ENCODE results near the gene SAMHD1.
"Not testable (repeated sequence)": the region's sequence is repeated elsewhere in the genome, so short reads cannot be mapped to it uniquely, and the experiment has no call there.

The SAMHD1 gene

DNA sequence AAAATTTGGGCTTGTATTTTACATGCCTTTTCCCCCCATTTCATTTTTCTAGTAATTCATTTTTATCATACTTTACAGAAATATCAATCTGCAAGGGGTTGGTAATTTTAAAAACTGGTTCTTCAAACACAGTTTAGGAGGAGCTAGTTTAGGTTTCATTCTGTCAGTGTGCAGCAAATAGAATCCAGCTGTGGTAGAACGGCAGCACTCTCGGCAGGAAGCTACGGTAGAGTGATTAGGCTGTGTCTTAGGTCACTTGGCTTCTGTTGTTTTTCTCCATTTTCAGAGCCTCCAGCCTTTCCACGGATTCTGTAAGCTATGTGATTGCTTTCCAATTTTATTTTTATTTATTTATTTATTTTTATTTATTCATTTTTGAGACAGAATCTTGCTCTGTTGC is 42.9 kb downstream of the SAMHD1 start:
- no peak overlapping the region for H3K4me3 ChIP-seq (ENCODE audit: control insufficient read depth, low read depth, low read length)
- no peak for DNase-seq (ENCODE audit: low read depth)
- TF ChIP-seq, protein P1, sequence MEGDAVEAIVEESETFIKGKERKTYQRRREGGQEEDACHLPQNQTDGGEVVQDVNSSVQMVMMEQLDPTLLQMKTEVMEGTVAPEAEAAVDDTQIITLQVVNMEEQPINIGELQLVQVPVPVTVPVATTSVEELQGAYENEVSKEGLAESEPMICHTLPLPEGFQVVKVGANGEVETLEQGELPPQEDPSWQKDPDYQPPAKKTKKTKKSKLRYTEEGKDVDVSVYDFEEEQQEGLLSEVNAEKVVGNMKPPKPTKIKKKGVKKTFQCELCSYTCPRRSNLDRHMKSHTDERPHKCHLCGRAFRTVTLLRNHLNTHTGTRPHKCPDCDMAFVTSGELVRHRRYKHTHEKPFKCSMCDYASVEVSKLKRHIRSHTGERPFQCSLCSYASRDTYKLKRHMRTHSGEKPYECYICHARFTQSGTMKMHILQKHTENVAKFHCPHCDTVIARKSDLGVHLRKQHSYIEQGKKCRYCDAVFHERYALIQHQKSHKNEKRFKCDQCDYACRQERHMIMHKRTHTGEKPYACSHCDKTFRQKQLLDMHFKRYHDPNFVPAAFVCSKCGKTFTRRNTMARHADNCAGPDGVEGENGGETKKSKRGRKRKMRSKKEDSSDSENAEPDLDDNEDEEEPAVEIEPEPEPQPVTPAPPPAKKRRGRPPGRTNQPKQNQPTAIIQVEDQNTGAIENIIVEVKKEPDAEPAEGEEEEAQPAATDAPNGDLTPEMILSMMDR (conservative IDR thresholded peaks at IDR 0.05; ENCODE audit: control insufficient read depth, insufficient read depth, low read depth, low read length): no peak

DNA sequence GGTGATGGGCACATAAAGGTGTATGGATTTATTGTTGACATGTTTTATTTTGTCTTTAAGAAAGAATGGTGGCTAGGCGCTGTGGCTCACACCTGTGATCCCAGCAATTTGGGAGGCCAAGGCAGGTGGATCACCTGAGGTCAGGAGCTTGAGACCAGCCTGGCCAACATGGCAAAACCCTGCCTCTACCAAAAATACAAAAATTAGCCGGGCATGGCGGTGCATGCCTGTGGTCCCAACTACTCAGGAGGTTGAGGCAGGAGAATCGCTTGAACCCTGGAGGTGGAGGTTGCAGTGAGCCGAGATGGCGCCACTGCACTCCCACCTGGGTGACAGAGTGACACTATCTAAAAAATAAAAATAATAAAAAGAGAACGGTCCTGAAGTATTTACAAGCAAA is 45.4 kb downstream of the SAMHD1 start:
- not testable (repeated sequence) for H3K4me3 ChIP-seq (ENCODE audit: control insufficient read depth, low read depth, low read length); DNase-seq (ENCODE audit: low read depth)

DNA sequence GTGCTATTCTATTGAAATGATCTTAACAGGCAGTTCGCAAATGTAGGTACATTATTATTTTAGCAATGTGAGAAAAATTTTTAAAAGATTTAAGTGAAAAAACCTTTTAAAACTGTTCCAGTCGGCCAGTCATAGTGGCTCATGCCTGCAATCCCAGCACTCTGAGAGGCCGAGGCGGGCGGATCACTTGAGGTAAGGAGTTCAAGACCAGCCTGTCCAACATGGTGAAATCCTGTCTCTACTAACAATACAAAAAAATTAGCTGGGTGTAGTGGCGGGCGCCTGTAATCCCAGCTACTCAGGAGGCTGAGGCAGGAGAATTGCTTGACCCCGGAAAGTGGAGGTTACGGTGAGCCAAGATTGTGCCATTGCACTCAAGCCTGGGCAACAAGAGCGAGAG is 45.9 kb downstream of the SAMHD1 start:
- DNase-seq (ENCODE audit: low read depth): not testable (repeated sequence)

DNA sequence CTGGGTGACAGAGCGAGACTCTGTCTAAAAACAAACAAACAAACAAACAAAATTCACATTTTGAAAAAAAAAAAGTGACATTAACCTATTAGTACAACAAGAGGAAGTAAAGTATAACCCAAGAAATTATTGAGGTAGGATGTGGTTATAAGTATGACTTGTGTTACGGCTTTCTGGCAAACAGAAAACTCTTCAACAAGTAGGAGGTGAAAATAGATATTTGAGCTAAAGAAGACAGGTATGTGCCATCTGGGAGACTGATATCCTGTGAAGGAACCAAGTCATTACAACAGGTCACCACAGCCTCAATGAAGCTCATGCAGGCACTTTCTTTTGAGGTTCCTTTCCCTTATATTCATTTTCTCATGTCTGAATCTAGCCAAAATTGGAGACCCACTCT is 46.8 kb downstream of the SAMHD1 start:
- TF ChIP-seq, protein P1 (conservative IDR thresholded peaks at IDR 0.05; ENCODE audit: control insufficient read depth, insufficient read depth, low read depth, low read length): no peak
- H3K4me3 ChIP-seq (ENCODE audit: control insufficient read depth, low read depth, low read length): no peak overlapping the region
- DNase-seq (ENCODE audit: low read depth): no peak

More for the DNA sequence above, 45.9 kb downstream of the SAMHD1 start:
- not testable (repeated sequence) for H3K4me3 ChIP-seq (ENCODE audit: control insufficient read depth, low read depth, low read length)

DNA sequence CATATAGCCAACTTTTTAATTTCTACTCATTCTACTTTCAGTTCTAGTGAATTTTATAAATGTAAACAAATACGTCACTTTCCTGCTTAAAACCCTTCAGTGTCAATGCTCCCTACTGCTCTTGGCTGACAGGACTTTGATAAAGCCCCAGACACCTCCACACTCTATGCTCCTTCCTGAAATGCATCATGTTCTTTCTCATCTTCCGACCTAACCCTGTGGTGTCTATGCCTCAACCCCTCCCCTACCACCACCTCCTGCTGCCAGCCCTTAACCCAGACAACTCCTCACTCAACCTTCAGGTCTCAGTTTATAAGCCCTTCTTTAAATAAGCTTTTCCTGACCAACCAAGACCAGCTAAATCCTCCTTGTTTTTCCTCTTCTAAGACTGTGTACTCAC is 56.5 kb downstream of the SAMHD1 start:
- DNase-seq (ENCODE audit: low read depth): no peak
- TF ChIP-seq, protein P1 (conservative IDR thresholded peaks at IDR 0.05; ENCODE audit: control insufficient read depth, insufficient read depth, low read depth, low read length): no peak
- H3K4me3 ChIP-seq (ENCODE audit: control insufficient read depth, low read depth, low read length): no peak overlapping the region

DNA sequence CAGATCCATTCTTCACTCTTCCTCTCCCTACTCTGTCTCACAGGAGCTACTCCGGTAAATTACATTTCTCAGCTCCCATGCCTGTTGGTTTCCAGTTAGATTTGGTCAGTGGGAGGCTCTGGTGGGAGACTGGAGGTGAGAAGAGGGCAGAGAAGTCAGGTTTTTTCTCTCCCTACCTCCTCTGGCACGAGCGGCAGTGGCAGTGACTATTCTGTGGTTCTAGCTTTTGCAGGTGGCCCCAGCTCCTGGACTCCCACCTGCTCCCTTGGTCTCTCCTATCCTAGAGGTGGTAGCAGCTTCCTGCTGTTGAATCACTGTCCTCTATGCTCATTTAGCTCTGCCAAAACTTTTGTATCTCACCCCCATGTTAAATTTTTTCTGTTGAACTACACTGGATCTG is 57.7 kb downstream of the SAMHD1 start:
- H3K4me3 ChIP-seq (ENCODE audit: control insufficient read depth, low read depth, low read length): no peak overlapping the region
- TF ChIP-seq, protein P1 (conservative IDR thresholded peaks at IDR 0.05; ENCODE audit: control insufficient read depth, insufficient read depth, low read depth, low read length): no peak
- DNase-seq (ENCODE audit: low read depth): no peak

DNA sequence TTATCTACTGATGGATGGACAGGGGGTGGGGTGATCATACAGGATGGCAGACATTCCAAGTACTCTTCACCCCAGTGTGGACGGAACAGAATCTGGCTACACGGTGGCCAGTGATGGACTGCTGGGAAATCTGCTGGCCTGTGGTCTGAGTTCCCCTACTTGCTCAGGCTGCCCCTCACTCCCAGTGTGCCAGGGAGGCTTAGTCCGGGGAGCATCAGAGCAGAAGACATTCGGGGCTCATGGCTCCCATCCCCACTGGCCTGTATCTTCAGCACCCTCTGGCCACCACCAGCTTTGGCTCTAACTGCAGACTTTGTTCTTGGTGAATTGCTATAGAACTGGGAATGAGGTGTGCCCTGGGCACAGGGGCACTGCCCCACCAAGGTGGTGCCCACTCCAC is 60.3 kb downstream of the SAMHD1 start:
- TF ChIP-seq, protein P1 (conservative IDR thresholded peaks at IDR 0.05; ENCODE audit: control insufficient read depth, insufficient read depth, low read depth, low read length): no peak
- H3K4me3 ChIP-seq (ENCODE audit: control insufficient read depth, low read depth, low read length): no peak overlapping the region
- DNase-seq (ENCODE audit: low read depth): no peak

DNA sequence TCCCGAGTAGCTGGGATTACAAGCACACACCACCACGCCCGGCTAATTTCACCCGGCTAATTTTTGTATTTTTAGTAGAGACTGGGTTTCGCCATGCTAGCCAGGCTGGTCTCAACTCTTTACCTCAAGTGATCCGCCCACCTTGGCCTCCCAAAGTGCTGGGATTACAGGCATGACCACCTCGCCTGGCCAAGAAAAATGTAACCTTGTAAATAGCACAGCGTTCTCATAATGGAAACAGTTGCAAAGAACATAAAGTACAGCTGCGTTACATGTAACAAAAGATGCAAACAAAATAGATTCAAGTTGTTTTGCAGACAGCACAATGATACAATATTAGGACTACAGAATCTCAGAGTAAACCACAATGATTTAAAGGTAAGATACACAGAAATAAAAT is 60.9 kb downstream of the SAMHD1 start:
- TF ChIP-seq, protein P1 (conservative IDR thresholded peaks at IDR 0.05; ENCODE audit: control insufficient read depth, insufficient read depth, low read depth, low read length): no peak
- DNase-seq (ENCODE audit: low read depth): no peak
- H3K4me3 ChIP-seq (ENCODE audit: control insufficient read depth, low read depth, low read length): no peak overlapping the region
